Thymus (tissue), 11 donors: ENCODE data around the gene DIO1. TPM values are rescaled to one million over a fixed set of nuclear protein-coding genes. Genes with fewer than 3 reads are reported as not detected.

ENCODE experiments used
- DNase-seq, 9 donors: peaks; one replicate each; pipeline ENCODE4 v3.0.0-alpha.2; 2013; ENCODE audit warnings: low spot score in 9 of 9, low read depth in 6 of 9, missing footprints in 1 of 9
- H3K27ac ChIP-seq, 2 donors: one replicate each; pipeline ENCODE4 v1.5.1; 2013; ENCODE audit warnings: control low read depth in 1 of 2, low read depth in 1 of 2, low read length in 1 of 2, mild to moderate bottlenecking in 1 of 2, moderate library complexity in 1 of 2
- H3K27me3 ChIP-seq, 2 donors: one replicate each; pipeline ENCODE4 v1.5.1; 2013; ENCODE audit warnings: low read length in 1 of 2; ENCODE audit not compliant: control insufficient read depth in 2 of 2, insufficient read depth in 1 of 2
- H3K36me3 ChIP-seq, 2 donors: one replicate each; pipeline ENCODE4 v1.5.1; 2013; ENCODE audit warnings: low read length in 1 of 2, mild to moderate bottlenecking in 1 of 2, moderate library complexity in 1 of 2; ENCODE audit not compliant: control insufficient read depth in 2 of 2, insufficient read depth in 2 of 2
- H3K4me1 ChIP-seq, 2 donors: one replicate each; pipeline ENCODE4 v1.5.1; 2013; ENCODE audit warnings: low read length in 2 of 2; ENCODE audit not compliant: control insufficient read depth in 2 of 2, insufficient read depth in 2 of 2
- H3K4me3 ChIP-seq, 2 donors: one replicate each; pipeline ENCODE4 v1.5.1; 2013; ENCODE audit warnings: low read length in 2 of 2, control low read depth in 1 of 2, mild to moderate bottlenecking in 1 of 2
- H3K9me3 ChIP-seq, 2 donors: one replicate each; pipeline ENCODE4 v1.5.1; 2013; ENCODE audit warnings: low read length in 1 of 2, mild to moderate bottlenecking in 1 of 2; ENCODE audit not compliant: control insufficient read depth in 2 of 2, insufficient read depth in 1 of 2
- WGBS: extraction: QIAGEN DNeasy Blood & Tissue Kit; methylation state at CpG from one replicate; pipeline ENCODE4 v1.1.7; 2013; 5-methylcytosine and 5-hydroxymethylcytosine counted together
- polyA plus RNA-seq: library from polyadenylated mRNA; stranded (reverse); fragments of 200-250 nt; gene quantifications from one replicate; pipeline ENCODE4 v1.2.3, GENCODE V29; 2013
- total RNA-seq: library from RNA; stranded (reverse); fragments of 120-200 nt; gene quantifications from one replicate; pipeline ENCODE4 v1.2.4, GENCODE V29; 2013
- donor health status: healthy.

Gene DIO1
- total and polyA plus RNA-seq, 2 donors: 0.05 to 0.18 TPM

DNA sequence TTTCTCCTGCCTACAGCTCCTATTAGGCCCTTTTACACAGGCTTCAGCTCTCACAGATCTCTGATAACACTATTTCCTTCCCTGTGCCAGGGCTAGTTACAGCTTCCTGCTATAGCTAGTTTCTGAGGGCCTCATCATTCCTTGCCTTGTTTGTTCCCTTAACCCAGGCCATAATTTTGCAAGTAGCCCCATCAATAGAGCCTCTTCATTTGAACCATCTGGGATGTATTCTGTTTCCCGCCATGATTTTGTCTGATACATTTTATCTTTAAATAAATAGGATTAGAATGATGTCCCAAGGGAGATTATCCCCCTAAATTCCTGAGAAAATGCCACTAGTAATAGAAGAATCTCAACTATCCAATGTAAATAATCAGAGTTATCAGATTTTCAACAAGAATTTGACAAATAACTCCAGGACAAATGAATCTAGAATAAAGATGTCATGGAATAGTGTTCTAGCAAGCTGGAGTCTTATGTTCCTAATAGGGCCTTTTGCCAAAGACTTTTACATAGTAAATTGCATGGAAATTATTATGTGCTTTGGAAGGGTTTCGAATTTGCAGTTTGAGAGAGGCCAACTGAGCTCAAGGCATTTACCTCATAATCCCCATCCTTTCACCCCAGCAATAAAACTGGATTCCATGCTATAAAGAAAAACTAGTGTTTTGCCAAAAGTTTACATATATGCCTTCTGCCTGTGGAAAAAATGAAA is 35.4 kb downstream of the DIO1 start:
- no peak for DNase-seq
- H3K4me1 ChIP-seq: no peaks in the 10 kb centered on the region
- 99% methylated on average over 2 of the region's 2 CpGs for WGBS
- H3K9me3 ChIP-seq: peaks cover 0 to 12% of the 10 kb centered on the region in 2 donors
- peaks cover 13 to 27% of the 10 kb centered on the region in 2 donors for H3K36me3 ChIP-seq
- no peaks in the 10 kb centered on the region for H3K27me3 ChIP-seq
- H3K27ac ChIP-seq: no peak overlapping the region
- H3K4me3 ChIP-seq: no peak overlapping the region

DNA sequence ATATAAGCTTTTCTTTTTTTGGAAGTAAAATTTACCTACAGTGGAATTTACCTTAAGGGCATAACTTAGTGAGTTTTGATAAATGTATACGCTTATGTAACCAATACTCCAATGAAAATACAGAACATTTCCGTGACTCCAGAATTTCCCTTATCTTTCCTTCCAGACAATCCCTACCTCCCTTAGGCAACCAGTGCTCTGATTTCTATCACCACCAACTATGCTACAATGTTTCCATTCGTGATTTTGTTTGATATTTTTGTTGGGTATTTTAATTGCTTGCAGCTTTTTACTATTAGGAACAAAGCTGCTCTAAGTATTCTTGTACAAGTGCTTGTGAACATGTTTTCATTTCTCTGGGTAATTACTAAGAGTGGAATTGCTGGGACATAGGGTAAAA is 36.9 kb downstream of the DIO1 start:
- H3K27me3 ChIP-seq: no peaks in the 10 kb centered on the region
- no peak for DNase-seq
- peaks cover 21 to 33% of the 10 kb centered on the region in 2 donors for H3K36me3 ChIP-seq
- peaks cover 6 to 19% of the 10 kb centered on the region in 2 donors for H3K9me3 ChIP-seq
- H3K27ac ChIP-seq: no peak overlapping the region
- H3K4me1 ChIP-seq: no peaks in the 10 kb centered on the region
- WGBS: 99% methylated on average over 3 of the region's 3 CpGs
- H3K4me3 ChIP-seq: no peak overlapping the region

DNA sequence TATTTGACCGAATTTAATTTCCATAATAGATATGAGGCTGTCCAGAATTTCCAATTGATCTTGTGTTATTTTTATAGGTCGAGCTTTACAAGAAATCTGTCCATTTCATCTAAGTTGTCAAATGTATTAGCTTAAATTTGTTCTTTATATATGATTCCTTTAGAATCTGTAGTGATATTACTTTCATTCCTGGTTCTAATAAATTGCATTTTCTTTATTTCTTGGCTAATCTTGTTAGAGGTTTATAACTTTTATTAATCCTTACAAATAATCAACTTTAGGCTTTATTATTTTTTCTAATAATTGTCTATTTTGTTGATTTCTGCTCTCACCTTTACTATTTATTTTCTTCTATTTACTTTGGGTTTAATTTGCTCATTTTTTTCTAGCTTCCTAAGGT is 37.5 kb downstream of the DIO1 start:
- H3K9me3 ChIP-seq: peaks cover 6 to 19% of the 10 kb centered on the region in 2 donors
- no peaks in the 10 kb centered on the region for H3K27me3 ChIP-seq
- DNase-seq: no peak
- no peak overlapping the region for H3K4me3 ChIP-seq
- 100% methylated on average over 2 of the region's 2 CpGs for WGBS
- peaks cover 21 to 33% of the 10 kb centered on the region in 2 donors for H3K36me3 ChIP-seq
- no peak overlapping the region for H3K27ac ChIP-seq
- H3K4me1 ChIP-seq: no peaks in the 10 kb centered on the region

DNA sequence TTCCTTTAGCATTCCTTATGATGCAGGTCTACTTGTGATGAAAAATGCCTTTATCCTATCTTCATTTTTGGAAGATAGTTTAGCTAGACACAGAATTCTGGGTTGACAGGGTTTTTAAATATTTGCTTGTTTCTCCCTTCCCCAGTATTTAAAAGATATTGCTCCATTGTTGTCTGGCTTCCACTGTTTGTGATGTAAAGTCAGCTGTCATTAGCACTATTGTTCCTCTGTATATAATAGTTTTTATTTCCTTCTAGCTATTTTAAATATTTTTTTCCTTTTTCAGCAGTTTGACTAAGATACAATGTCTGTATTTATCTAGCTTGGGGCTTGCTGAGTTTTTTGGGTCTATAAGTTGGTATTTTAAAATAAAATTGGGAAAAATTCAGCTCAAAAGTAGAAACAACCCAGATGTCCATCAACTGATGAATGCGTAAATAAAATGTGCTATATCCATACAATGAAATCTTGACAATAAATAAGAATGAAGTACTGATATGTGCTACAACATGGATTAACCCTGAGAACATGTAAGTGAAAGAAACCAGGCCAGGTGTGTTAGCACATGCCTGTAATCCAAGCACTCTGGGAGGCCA is 40.3 kb downstream of the DIO1 start:
- 96% methylated on average over 1 of the region's 1 CpG for WGBS
- Histone ChIP-seq H3K36me3 (peaks cover 16% of the 10 kb centered on the region in 2 donors), H3K9me3 (peaks cover 6 to 19% of the 10 kb centered on the region in 2 donors), H3K4me1 (no peaks in the 10 kb centered on the region), H3K4me3 (no peak overlapping the region), H3K27ac (no peak overlapping the region), H3K27me3 (no peaks in the 10 kb centered on the region)
- no peak for DNase-seq

DNA sequence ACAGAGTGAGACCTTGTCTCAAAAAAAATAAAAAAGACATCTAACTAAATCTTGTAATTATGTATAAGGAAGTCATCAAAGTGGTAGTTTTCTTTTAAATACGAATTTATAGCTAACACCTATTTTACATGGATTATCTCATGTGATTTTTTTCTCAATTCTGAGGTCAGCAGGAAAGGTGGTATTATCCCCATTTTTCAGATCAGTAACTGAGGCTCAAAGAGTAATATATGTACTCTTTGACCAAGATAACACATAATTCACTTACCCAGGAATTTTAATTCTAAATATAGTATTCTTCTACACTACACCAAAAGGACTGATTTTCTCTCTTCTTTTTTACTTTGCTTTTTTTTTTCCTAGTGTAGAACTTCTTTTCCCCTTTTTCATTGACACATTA is 42.4 kb downstream of the DIO1 start:
- Histone ChIP-seq H3K27me3 (no peaks in the 10 kb centered on the region), H3K9me3 (peaks cover 6 to 19% of the 10 kb centered on the region in 2 donors), H3K4me3 (no peak overlapping the region), H3K27ac (no peak overlapping the region), H3K36me3 (peaks cover 16 to 17% of the 10 kb centered on the region in 2 donors), H3K4me1 (no peaks in the 10 kb centered on the region)
- DNase-seq: no peak
- whole genome bisulfite sequencing: 99% methylated on average over 1 of the region's 1 CpG

DNA sequence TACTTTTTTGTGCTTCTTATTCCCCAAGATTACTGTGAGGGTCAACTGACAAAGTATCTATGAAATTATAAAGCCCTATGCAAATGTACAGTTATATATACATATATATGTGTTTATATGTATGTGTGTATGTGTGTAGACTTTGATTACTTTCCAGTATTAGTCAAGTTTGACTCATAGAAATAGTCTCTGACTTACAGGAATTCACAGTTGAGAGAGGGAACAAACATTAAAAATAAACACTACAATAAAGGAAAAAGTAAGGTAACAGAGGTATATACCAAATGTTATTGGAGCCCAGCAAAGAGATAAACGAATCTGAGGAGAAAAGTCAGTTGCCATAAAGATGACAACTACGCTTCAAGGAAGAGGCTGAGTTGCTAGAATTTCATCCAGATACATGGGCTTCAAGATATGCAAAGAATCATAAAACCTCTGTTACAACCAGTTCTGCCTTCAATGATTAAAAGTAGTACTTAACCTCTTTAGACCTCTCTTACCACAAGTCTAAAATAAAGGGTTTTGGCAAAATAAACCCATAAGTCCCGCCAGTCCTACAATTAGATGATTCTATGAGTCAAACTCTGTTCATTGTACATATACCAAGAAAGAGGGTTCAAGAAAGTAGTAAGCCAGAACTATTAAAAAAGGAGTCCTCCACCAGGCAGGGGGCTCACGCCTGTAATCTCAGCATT is 44.3 kb downstream of the DIO1 start:
- H3K27ac ChIP-seq: no peak overlapping the region
- DNase-seq: no peak
- H3K27me3 ChIP-seq: no peaks in the 10 kb centered on the region
- H3K9me3 ChIP-seq: peaks cover 6 to 7% of the 10 kb centered on the region in 2 donors
- 98% methylated on average over 4 of the region's 4 CpGs for WGBS
- peaks cover 11 to 14% of the 10 kb centered on the region in 2 donors for H3K36me3 ChIP-seq
- no peak overlapping the region for H3K4me3 ChIP-seq
- no peaks in the 10 kb centered on the region for H3K4me1 ChIP-seq

DNA sequence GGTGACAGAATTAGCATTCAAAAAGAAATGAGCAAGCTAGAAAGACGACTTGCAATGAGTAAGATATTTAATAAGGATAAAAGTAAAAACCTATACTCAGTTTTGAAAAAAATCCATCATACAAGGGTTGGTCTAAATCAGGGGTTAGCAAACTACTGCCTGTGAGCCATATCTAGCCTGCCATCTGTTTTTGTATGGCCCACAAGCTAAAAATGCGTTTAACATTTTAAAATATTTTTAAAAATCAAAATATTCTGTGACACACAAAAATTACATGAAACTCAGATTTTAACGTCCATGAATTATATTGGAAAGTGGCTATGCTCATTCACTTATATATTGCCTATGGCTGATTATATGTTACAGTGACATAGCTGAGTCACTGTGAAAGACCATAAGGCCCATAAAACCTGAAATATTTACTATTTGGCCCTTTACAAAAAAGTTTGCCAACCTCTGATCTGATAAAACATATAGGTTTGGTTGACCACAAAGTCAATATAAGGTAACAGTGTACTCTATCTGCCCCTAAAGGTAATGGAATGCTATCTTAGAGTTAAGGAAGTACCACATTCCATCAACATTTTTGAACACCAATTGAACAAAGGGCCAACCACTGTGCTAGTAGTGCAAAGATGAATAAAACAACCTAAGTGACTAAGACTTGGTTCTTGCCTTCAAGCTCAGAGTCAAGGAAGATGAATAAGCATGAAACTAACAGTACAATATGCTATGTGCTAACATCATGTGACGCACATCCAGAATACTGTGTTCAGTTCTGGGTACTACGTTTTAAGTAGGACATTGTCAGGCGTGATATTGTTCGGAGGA is 48.4 kb downstream of the DIO1 start:
- peaks cover 0 to 3% of the 10 kb centered on the region in 2 donors for H3K36me3 ChIP-seq
- H3K27me3 ChIP-seq: no peaks in the 10 kb centered on the region
- peaks cover 0 to 2% of the 10 kb centered on the region in 2 donors for H3K9me3 ChIP-seq
- DNase-seq: no peak
- no peak overlapping the region for H3K4me3 ChIP-seq
- WGBS: 97% methylated on average over 7 of the region's 7 CpGs
- no peak overlapping the region for H3K27ac ChIP-seq
- peaks cover 15 to 19% of the 10 kb centered on the region in 2 donors for H3K4me1 ChIP-seq

DNA sequence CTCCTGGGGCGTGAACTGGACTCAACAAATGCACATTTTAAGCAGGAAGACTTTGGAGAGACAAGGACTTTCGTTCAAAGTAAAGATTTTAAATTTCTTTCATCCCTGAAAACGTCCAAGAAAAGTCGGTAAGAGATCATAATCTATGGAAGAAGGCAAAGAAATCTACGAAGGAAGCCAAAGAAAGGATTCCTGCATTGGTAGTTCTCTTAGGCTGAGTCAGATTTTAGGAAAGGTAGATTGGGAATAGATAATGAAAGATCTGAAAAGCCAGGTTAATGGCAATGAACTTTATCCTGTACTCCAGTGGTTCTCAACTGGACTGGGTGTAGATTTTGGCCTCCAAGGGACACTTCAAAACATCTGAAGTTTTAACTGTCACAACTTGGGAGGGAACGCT is 49.1 kb downstream of the DIO1 start:
- Histone ChIP-seq H3K4me1 (peaks cover 15 to 21% of the 10 kb centered on the region in 2 donors), H3K27ac (no peak overlapping the region), H3K36me3 (peaks cover 0 to 4% of the 10 kb centered on the region in 2 donors), H3K27me3 (no peaks in the 10 kb centered on the region), H3K9me3 (peaks cover 0 to 2% of the 10 kb centered on the region in 2 donors), H3K4me3 (no peak overlapping the region)
- WGBS: 98% methylated on average over 6 of the region's 6 CpGs
- no peak for DNase-seq
